KG1 (cell line): ENCODE measurements around the gene PNP.
A peak's percentile ranks its signal among the peaks of the same experiment; 100 is the strongest.

ENCODE experiments used
- DNase-seq: peaks from one replicate; lab custom pipeline; 2025; lab: John Stamatoyannopoulos, UW

Gene PNP

GRCh38 chr14:20455355-20456300 is 13.6 kb upstream of the PNP start:
- DNase-seq = no peak

- DNase-seq = no peak
Measured at GRCh38 chr14:20456971-20457370, 12.2 kb upstream of the PNP start.

- DNase-seq = no peak
Measured at GRCh38 chr14:20458031-20458789, 11.0 kb upstream of the PNP start.

GRCh38 chr14:20460458-20461224 is 8.6 kb upstream of the PNP start:
- no peak for DNase-seq

- DNase-seq = peak; percentile 95
Measured at GRCh38 chr14:20461225-20462141, 7.7 kb upstream of the PNP start, which contains the start of gene PIP4P1. Gene PIP4P1, minus strand, starts transcription at chr14:20461434. Its CDS starts 109 bp downstream, at chr14:20461325.

- no peak for DNase-seq
Measured at GRCh38 chr14:20468764-20469241, 403 bp upstream of the PNP start.

- DNase-seq = peak; percentile 52
Measured at GRCh38 chr14:20469890-20470602, 840 bp downstream of the PNP start.

- DNase-seq = no peak
Measured at GRCh38 chr14:20470603-20470901, 1.3 kb downstream of the PNP start.

- DNase-seq = no peak
Measured at GRCh38 chr14:20472536-20473169, 3.4 kb downstream of the PNP start.

- DNase-seq = no peak
Measured at GRCh38 chr14:20476776-20477175, 7.6 kb downstream of the PNP start.

- DNase-seq = no peak
Measured at GRCh38 chr14:20477211-20477876, 8.1 kb downstream of the PNP start.

GRCh38 chr14:20478894-20479293 is 9.7 kb downstream of the PNP start:
- no peak for DNase-seq

GRCh38 chr14:20482382-20482781 is 13.2 kb downstream of the PNP start:
- no peak for DNase-seq

- DNase-seq = no peak
Measured at GRCh38 chr14:20485900-20486299, 16.7 kb downstream of the PNP start.

GRCh38 chr14:20486684-20487395 is 17.6 kb downstream of the PNP start:
- no peak for DNase-seq

GRCh38 chr14:20487396-20487725 is 18.2 kb downstream of the PNP start:
- DNase-seq = no peak

GRCh38 chr14:20489093-20489994 is 20.1 kb downstream of the PNP start:
- no peak for DNase-seq

- DNase-seq = no peak
Measured at GRCh38 chr14:20490563-20490962, 21.4 kb downstream of the PNP start.
